ENCODE results near the gene EEF2.

DNA sequence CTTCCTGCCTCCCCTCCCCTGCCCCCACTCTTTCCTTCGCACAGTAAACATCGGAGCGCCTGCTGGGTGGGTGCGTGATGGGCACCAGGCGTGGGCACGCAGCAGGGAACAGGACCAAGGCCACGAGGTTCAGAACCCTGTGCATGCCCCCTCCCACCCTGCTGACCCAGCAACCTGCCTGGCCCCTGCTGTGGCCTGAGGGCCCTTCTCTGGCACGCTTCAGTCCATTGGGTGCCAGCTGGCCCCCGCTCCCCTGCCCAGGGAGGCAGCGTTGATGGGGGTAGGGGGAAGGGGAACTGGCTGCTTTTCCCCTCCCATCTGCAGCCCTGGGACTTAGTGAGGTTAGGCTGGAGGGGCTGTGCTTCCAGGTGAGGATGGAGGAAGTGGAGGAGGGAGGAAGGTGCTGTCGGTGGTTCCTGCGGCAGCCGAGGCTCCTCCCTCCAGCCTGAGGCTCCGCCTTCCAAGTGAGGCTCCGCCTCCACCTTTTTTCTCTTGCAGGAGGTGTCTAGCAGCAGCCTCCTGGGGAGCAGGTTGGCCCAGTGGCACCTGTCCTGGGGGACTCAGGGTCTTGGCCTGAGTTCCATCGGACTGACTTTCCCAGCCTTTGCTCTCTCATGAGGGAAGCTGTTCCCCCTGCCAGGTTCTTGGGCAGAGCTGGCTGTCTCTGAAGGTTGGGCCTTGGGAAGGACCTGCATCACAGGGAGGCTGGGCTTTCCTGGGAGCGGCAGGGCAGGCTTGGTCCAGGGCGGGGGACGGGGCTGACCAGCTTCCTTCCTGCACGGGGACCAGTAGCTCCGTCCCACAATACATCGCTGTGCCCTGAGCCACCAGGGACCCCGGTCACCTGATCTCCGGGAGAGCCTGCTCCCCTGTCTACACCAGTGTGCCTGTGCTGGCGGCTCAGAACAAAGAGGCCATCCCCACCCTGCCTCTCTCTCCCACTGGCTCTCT, 29.6 kb upstream of the EEF2 start:
- TF ChIP-seq CTCF (IDR thresholded peaks at IDR 0.05) (no peak), EZH2 (IDR thresholded peaks at IDR 0.05) (no peak)

Data from neural progenitor cell (in vitro differentiated cells).